Activated CD4-positive, alpha-beta T cell treated with anti-CD3 and anti-CD28 coated beads, Interleukin-10, Interleukin-2, amounts not matched to agents 100 ng/mL and 50 ng/mL, durations not matched to agents 16 hours and 8 hours (primary cell): Measurements from ENCODE around the gene CT47C1.
"Not testable (repeated sequence)": the region's sequence is repeated elsewhere in the genome, so short reads cannot be mapped to it uniquely, and the experiment has no call there.

Experiments used
- DNase-seq: peaks from one replicate; pipeline ENCODE4 v3.0.0-alpha.2; 2020

The CT47C1 gene

GRCh38 chrX:119072744-119073143 lies at the start of gene CT47C1:
Gene CT47C1, plus strand, starts transcription at chrX:119072993. Its CDS starts 233 bp downstream, at chrX:119073226.
- DNase-seq: no peak

- no peak for DNase-seq
These were observed 46.9 kb upstream of the CT47C1 start for GRCh38 chrX:119025900-119026299.

GRCh38 chrX:119026344-119026743 lies 46.4 kb upstream of the CT47C1 start:
- not testable (repeated sequence) for DNase-seq

GRCh38 chrX:119027960-119028732 lies 44.6 kb upstream of the CT47C1 start:
- DNase-seq: not testable (repeated sequence)

DNA sequence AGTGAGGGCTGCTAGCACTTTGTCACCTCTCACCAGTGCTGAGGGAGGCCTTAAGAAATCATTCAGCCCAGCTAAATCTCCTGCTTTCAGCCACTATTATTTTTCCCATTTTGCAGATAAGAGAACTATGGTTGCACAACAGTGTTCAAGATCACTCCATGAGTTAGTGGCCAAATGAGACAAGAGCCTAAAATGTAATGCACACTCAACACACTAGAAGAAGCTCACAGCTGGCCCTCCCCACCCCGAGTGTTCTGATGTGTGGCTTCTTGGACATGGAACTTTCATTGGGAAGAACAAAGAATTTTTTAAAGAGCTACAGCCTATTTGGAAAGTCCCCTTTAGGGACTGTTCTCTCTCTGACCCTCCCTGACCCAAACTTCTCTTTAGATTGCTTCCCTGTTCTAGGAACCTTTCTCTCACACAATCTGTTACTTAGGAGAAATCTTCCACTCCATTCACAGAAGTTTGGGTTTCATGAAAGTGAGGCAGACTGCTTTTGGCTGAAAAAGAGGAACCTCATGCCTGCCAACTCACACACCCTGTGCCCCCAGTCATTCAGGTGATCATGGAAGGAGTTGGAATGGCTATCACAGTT lies 44.0 kb upstream of the CT47C1 start:
- no peak for DNase-seq

DNA sequence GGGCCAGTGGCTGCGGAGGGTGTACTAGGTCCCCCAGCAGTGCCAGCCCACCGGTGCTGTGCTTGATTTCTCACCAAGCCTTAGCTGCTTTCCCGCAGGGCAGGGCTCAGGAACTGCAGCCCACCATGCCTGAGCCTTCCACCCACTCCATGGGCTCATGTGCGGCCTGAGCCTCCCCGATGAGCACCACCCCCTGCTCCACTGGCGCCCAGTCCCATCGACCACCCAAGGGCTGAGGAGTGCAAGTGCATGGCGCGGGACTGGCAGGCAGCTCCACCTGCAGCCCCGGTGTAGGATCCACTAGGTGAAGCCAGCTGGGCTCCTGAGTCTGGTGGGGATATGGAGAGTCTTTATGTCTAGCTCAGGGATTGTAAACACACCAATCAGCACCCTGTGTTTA lies 43.1 kb upstream of the CT47C1 start:
- DNase-seq: not testable (repeated sequence)

GRCh38 chrX:119030990-119031389 lies 41.8 kb upstream of the CT47C1 start:
- DNase-seq: no peak

GRCh38 chrX:119036107-119037029 lies 36.4 kb upstream of the CT47C1 start:
- DNase-seq: no peak

GRCh38 chrX:119040432-119040831 lies 32.4 kb upstream of the CT47C1 start:
- DNase-seq: no peak

GRCh38 chrX:119041175-119041574 lies 31.6 kb upstream of the CT47C1 start:
- no peak for DNase-seq

- no peak for DNase-seq
These were observed 30.8 kb upstream of the CT47C1 start for GRCh38 chrX:119042040-119042439.

DNA sequence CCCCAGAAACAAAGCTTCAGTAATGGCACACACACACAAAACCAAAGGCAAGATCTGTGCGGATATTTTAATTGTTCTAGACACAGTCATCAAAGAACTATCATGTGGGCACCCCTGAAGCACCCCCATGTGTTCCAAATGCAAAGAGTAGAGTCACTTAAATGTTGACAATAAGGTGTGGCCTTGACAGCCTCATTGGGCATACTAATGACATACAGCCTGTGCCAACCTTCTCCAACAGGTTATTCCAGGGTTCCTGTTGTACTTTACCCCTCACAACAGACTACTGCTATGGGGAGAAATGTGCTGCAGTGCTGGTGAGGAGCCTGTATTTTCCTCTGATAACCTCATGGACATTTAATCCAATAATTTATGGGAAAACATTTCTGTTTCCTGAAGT lies 29.8 kb upstream of the CT47C1 start:
- DNase-seq: no peak

- DNase-seq: peak; percentile 55
These were observed 26.9 kb upstream of the CT47C1 start for GRCh38 chrX:119045884-119046283.

- no peak for DNase-seq
These were observed 17.1 kb upstream of the CT47C1 start for GRCh38 chrX:119055687-119056086.

DNA sequence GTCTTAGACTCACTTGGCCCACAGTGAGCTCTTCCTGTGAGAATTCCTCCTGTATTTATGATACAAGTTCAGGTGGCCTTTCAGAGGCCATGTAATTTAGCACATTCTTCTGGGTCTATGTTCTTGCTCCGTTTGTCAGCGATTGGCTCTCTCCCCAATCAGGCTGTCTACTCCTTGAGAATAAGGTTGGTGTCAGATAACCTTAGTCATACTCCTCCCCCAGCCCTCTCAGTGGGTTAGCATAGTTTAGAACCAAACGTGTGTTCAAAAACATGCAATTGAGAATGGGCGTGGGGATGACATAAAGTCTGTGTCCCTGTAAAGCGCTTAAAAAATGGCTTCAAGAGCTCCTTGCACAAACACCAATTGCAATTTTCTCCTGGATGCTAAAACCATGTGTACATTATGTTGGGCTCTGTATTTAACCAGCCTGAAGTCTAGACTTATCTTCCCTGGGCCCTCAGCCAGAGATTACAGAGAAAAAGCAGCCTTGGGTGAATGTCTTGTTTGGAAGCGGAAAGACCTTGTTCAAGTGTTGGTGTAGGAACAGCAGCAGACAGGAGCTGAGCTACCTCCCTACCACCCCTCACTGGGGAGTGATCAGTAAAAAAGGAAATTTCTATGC lies 9.9 kb upstream of the CT47C1 start:
- DNase-seq: no peak

GRCh38 chrX:119063428-119063827 lies 9.4 kb upstream of the CT47C1 start:
- no peak for DNase-seq

DNA sequence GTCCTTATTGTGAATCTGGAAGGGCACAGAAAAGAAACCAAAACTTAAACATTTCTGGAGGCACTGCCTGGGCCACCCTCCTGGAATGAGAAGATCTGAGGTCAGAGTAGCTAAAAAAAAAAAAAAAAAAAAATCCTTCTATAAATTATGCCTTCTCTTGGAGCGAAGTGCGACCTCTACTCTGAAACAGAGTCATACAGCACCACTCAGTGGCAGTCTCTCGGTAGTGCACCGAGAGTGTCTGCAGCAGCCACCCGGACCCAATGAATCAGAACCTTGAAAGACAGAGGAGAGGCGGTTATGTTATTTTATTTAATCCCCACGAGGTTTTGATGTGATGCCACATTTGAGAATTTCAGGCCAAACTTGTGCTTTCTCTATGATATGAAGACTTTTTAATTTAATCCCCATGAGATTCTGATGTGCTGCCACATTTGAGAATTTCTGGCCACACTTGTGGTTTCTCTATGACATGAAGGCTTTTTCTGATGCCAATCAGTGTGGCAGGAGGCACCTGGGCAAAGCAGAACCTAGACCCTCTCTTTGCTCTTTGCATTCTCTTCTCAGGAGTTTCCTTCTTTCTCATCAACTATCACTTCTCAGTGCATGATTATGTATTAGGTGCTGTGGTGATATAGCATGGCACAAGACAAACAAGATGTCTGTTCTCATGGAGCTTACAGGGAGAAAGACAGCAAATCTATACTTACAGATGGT lies 5.6 kb upstream of the CT47C1 start:
- peak; percentile 59 for DNase-seq

- DNase-seq: peak; percentile 37
These were observed 3.7 kb upstream of the CT47C1 start for GRCh38 chrX:119069128-119069527.

DNA sequence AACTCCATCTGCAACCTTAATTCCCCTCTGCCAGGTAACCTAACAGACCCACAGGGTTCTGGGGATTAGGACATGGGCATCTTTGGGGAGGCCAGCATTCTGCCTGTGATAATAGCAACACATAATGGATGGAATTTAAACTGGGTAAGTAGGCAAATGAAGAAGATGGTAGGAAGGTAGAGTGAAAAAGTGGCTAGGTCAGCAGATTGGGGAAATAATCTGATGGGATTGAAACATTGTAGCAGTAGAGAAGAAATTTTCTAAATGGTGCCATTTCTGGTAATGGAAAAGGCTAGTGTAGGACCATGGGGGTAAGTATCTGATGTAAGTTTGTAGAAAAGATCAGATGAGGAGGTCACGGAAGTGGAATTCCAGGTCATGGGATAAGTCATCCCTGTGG lies 3.0 kb upstream of the CT47C1 start:
- DNase-seq: no peak

DNA sequence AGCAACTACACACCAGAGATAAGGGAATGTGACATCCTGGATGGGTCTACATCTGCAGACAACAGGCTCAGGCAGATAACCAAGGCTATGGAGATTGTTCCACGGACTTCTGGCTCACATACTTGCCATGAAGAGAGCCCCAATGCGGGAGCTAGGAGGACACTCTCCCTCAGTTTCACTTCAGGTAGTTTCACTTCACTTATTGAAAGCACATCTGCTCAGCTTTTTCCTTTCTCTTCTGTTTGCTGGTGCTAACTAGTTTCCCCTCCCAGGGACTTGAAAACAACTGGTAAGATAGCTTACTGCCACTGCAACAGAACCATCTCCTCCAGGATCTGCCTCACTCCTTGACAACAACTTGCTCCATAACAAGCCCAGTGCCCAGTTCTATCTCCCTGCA lies 1.4 kb upstream of the CT47C1 start:
- no peak for DNase-seq

GRCh38 chrX:119073200-119073905 lies 560 bp downstream of the CT47C1 start:
- no peak for DNase-seq

DNA sequence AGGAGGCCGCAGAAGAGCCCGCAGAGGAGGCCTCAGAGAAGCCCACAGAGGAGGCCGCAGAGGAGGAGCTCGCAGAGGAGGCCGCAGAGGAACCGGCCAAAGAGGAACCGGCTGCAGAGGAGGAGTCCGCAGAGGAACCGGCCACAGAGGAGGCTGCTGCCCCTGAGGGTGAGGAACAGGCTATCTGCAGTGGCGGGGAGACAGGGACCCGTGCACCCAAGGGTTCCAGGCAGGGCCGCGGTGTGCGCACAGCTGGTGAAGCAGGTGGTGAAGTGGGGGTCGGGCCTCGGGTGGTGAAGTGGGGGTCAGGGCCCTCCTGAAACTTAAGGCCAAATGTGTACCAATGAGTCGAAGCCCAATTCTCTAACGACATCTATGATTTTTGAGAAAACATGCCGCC lies 1.1 kb downstream of the CT47C1 start:
- DNase-seq: no peak
